K562 (cell line): ENCODE data around the gene IL4I1. TPM values are rescaled to one million over a fixed set of nuclear protein-coding genes. Genes with fewer than 3 reads are reported as not detected.

Source experiments
- BACH1 ChIP-seq: fragments of 200-800 bp; sonication (Bioruptor generic); IDR thresholded peaks from 2 replicates; pipeline ENCODE4 v1.6.1; 2016; ENCODE audit warnings: missing genetic modification characterization, missing compliant biosample characterization
- BRCA1 ChIP-seq, 2 experiments: fragments of 450-650 bp in 1 of 2; sonication (generic) in 1 of 2; formaldehyde crosslinking in 1 of 2; IDR thresholded peaks; 2 replicates each; pipeline versions ENCODE4 v1.5.0 to v1.6.1; 2017 to 2020; ENCODE audit warnings: mild to moderate bottlenecking in 1 of 2, missing genetic modification reagents in 1 of 2
- CCAR2 ChIP-seq: fragments of 200-400 bp; formaldehyde crosslinking; IDR thresholded peaks from 2 replicates; pipeline ENCODE4 v1.6.1; 2017; ENCODE audit warnings: mild to moderate bottlenecking, low read depth, low read length
- FOS ChIP-seq: IDR thresholded peaks from 3 replicates; pipeline ENCODE4 v1.6.1; 2011; ENCODE audit not compliant: insufficient read length; ENCODE audit errors: extremely low read depth
- HNRNPK ChIP-seq: fragments of 200-400 bp; formaldehyde crosslinking; IDR thresholded peaks from one replicate; pipeline ENCODE4 v1.6.1; 2018; ENCODE audit warnings: mild to moderate bottlenecking, low read depth, low read length; ENCODE audit not compliant: poor library complexity, severe bottlenecking
- LARP7 ChIP-seq: fragments of 450-650 bp; IDR thresholded peaks from 2 replicates; pipeline ENCODE4 v1.6.1; 2016
- MAZ ChIP-seq, 2 experiments: fragments of 450-650 bp in 1 of 2; sonication (generic) in 1 of 2; formaldehyde crosslinking; IDR thresholded peaks in 1 of 2; conservative IDR thresholded peaks in 1 of 2; 2 replicates each; pipeline versions ENCODE4 v1.4.0 to v1.5.0; 2020; ENCODE audit warnings: mild to moderate bottlenecking in 1 of 2, missing genetic modification reagents in 1 of 2
- MEIS2 ChIP-seq: fragments of 450-650 bp; IDR thresholded peaks from 2 replicates; pipeline ENCODE4 v1.6.1; 2014; ENCODE audit warnings: mild to moderate bottlenecking; ENCODE audit not compliant: partially characterized antibody
- NUFIP1 ChIP-seq: fragments of 450-650 bp; IDR thresholded peaks from 2 replicates; pipeline ENCODE4 v1.6.1; 2018; ENCODE audit not compliant: partially characterized antibody
- POLR2A ChIP-seq: fragments of 450-650 bp; conservative IDR thresholded peaks from 2 replicates; pipeline ENCODE4 v1.6.1; 2016
- RBBP5 ChIP-seq: fragments of 200-600 bp; sonication (generic); IDR thresholded peaks from 2 replicates; pipeline ENCODE4 v1.6.1; 2012; ENCODE audit warnings: borderline replicate concordance, mild to moderate bottlenecking, low read length, control low read depth, inconsistent platforms; ENCODE audit not compliant: insufficient read depth, poor library complexity, severe bottlenecking
- RFX7 ChIP-seq: fragments of 250-450 bp; sonication (Bioruptor Pico); IDR thresholded peaks from 2 replicates; pipeline ENCODE4 v1.5.1; 2021; ENCODE audit warnings: mild to moderate bottlenecking
- RHOXF2B ChIP-seq: fragments of 250-450 bp; sonication (Bioruptor Pico); conservative IDR thresholded peaks from 2 replicates; pipeline ENCODE4 v1.5.1; 2021
- ZBTB17 ChIP-seq: fragments of 450-650 bp; formaldehyde crosslinking; IDR thresholded peaks from 2 replicates; pipeline ENCODE4 v1.4.0; 2020; ENCODE audit warnings: mild to moderate bottlenecking
- ZKSCAN8 ChIP-seq: fragments of 200-800 bp; sonication (Bioruptor generic); IDR thresholded peaks from 2 replicates; pipeline ENCODE4 v1.6.1; 2016; ENCODE audit warnings: missing genetic modification characterization, missing compliant biosample characterization
- ZNF184 ChIP-seq: sonication (generic); formaldehyde crosslinking; IDR thresholded peaks from 2 replicates; pipeline ENCODE4 v1.5.0; 2020; ENCODE audit warnings: missing genetic modification reagents
- ZNF57 ChIP-seq: fragments of 450-650 bp; formaldehyde crosslinking; IDR thresholded peaks from 2 replicates; pipeline ENCODE4 v1.4.0; 2020; ENCODE audit warnings: mild to moderate bottlenecking, moderate library complexity
- ZNF696 ChIP-seq: fragments of 250-450 bp; sonication (Bioruptor Pico); conservative IDR thresholded peaks from 2 replicates; pipeline ENCODE4 v1.4.0; 2020; ENCODE audit warnings: mild to moderate bottlenecking, moderate library complexity
- polyA plus RNA-seq, 8 experiments: library from polyadenylated mRNA; depleted of rRNA in 4 of 8; stranded (reverse) in 5 of 8; unstranded in 3 of 8; fragments of >200 nt; fragmentation: Nextera tagmentation in 2 of 8; fragmentation: Illumina TruSeq in 1 of 8; extraction: Ambion mirVana in 2 of 8; extraction: Trizol in 1 of 8; gene quantifications; 2 replicates each; pipeline versions ENCODE4 v1.2.1 to v1.2.3, GENCODE V29; 2011 to 2014; ENCODE audit warnings: inconsistent platforms in 1 of 8, missing spikeins in 1 of 8
- total RNA-seq, 7 experiments: library from RNA; depleted of rRNA in 6 of 7; stranded (reverse); fragments of >200 nt in 6 of 7; fragmentation: Illumina TruSeq in 2 of 7; extraction: Trizol in 2 of 7; gene quantifications; 2 replicates each; pipeline versions ENCODE4 v1.2.1 to v1.2.3, GENCODE V29; 2011 to 2021; ENCODE audit warnings: low replicate concordance in 1 of 7
- TF ChIP-seq, protein P1 (sequence below): fragments of 250-450 bp; sonication (Bioruptor Pico); IDR thresholded peaks from 2 replicates; pipeline ENCODE4 v1.5.0; 2022; ENCODE audit warnings: mild to moderate bottlenecking
- TF ChIP-seq, protein P2 (sequence below): fragments of 250-450 bp; sonication (Bioruptor Pico); IDR thresholded peaks from 2 replicates; pipeline ENCODE4 v1.8.0; 2021; ENCODE audit warnings: borderline replicate concordance, mild to moderate bottlenecking, moderate library complexity; ENCODE audit not compliant: poor library complexity, severe bottlenecking
- TF ChIP-seq, protein P3 (sequence below): fragments of 150-350 bp; IDR thresholded peaks from 2 replicates; pipeline ENCODE4 v1.6.1; 2014; ENCODE audit warnings: low read depth, mild to moderate bottlenecking, low read length, borderline replicate concordance
- TF ChIP-seq, protein P4 (sequence below): sonication (generic); formaldehyde crosslinking; IDR thresholded peaks from 2 replicates; pipeline ENCODE4 v1.8.1; 2023; ENCODE audit warnings: mild to moderate bottlenecking, missing genetic modification reagents

The IL4I1 gene
- total and polyA plus RNA-seq, 9 of the 15 experiments (the other 6 are each of a cell fraction or from before 2014, with no cell fraction given): 0.06 to 0.95 (median 0.43) TPM; not detected in 2

DNA sequence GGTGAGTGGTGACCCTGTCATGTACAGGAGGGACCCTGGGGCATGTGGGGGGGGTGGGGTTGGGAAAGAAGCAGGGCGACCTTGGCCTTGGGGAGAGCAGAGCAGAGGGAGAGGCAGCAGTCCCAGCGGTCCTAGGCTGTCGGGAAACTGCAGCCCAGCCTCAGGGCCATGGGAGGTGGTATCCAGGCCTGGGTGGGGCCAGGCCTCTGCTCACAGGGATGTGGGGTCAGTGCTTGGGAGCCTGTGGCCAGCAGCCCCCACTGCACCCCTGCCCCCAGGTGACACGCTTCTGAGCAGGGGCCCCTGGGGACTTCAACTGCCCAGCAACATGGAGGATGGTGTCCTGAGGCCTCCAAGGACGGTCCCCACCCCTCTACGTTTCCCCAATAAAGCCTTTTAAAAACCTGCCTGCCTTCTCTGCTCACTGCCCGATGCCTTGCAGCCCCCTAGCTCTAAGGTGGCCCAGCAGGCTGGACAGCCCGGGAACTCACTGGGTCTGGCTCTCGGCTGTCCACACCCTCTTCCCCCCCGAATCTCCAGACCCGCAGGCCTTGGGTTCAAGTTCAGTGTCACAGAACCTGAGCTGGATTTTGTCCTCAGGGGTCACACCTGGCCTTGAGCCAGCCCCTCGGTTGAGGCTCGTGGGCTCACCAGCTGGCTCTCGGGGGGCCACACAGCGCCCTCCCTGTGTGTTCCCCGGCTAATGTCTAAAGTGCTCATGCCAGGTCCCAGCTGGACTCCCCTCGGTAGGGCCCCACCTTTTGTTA, 36.2 kb downstream of the IL4I1 start (continued):
- TF ChIP-seq, protein P1, sequence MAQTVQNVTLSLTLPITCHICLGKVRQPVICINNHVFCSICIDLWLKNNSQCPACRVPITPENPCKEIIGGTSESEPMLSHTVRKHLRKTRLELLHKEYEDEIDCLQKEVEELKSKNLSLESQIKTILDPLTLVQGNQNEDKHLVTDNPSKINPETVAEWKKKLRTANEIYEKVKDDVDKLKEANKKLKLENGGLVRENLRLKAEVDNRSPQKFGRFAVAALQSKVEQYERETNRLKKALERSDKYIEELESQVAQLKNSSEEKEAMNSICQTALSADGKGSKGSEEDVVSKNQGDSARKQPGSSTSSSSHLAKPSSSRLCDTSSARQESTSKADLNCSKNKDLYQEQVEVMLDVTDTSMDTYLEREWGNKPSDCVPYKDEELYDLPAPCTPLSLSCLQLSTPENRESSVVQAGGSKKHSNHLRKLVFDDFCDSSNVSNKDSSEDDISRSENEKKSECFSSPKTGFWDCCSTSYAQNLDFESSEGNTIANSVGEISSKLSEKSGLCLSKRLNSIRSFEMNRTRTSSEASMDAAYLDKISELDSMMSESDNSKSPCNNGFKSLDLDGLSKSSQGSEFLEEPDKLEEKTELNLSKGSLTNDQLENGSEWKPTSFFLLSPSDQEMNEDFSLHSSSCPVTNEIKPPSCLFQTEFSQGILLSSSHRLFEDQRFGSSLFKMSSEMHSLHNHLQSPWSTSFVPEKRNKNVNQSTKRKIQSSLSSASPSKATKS (CRISPR knock-in tag): no peak
- TF ChIP-seq CCAR2: no peak
- TF ChIP-seq ZKSCAN8: no peak
- no peak for TF ChIP-seq ZBTB17 (CRISPR knock-in tag)
- TF ChIP-seq, protein P2, sequence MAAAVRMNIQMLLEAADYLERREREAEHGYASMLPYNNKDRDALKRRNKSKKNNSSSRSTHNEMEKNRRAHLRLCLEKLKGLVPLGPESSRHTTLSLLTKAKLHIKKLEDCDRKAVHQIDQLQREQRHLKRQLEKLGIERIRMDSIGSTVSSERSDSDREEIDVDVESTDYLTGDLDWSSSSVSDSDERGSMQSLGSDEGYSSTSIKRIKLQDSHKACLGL (CRISPR knock-in tag): no peak
- TF ChIP-seq MEIS2: no peak
- no peak for TF ChIP-seq RBBP5
- TF ChIP-seq MAZ (CRISPR knock-in tag; conservative IDR thresholded peaks at IDR 0.05 in 1 of 2, IDR thresholded peaks at IDR 0.05 in 1 of 2): no peak
- TF ChIP-seq ZNF696 (CRISPR knock-in tag): no peak
- TF ChIP-seq ZNF57 (CRISPR knock-in tag): no peak
- TF ChIP-seq NUFIP1: no peak
- TF ChIP-seq ZNF184 (CRISPR knock-in tag): no peak
- TF ChIP-seq, protein P3, sequence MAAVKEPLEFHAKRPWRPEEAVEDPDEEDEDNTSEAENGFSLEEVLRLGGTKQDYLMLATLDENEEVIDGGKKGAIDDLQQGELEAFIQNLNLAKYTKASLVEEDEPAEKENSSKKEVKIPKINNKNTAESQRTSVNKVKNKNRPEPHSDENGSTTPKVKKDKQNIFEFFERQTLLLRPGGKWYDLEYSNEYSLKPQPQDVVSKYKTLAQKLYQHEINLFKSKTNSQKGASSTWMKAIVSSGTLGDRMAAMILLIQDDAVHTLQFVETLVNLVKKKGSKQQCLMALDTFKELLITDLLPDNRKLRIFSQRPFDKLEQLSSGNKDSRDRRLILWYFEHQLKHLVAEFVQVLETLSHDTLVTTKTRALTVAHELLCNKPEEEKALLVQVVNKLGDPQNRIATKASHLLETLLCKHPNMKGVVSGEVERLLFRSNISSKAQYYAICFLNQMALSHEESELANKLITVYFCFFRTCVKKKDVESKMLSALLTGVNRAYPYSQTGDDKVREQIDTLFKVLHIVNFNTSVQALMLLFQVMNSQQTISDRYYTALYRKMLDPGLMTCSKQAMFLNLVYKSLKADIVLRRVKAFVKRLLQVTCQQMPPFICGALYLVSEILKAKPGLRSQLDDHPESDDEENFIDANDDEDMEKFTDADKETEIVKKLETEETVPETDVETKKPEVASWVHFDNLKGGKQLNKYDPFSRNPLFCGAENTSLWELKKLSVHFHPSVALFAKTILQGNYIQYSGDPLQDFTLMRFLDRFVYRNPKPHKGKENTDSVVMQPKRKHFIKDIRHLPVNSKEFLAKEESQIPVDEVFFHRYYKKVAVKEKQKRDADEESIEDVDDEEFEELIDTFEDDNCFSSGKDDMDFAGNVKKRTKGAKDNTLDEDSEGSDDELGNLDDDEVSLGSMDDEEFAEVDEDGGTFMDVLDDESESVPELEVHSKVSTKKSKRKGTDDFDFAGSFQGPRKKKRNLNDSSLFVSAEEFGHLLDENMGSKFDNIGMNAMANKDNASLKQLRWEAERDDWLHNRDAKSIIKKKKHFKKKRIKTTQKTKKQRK: no peak
- TF ChIP-seq, protein P4, sequence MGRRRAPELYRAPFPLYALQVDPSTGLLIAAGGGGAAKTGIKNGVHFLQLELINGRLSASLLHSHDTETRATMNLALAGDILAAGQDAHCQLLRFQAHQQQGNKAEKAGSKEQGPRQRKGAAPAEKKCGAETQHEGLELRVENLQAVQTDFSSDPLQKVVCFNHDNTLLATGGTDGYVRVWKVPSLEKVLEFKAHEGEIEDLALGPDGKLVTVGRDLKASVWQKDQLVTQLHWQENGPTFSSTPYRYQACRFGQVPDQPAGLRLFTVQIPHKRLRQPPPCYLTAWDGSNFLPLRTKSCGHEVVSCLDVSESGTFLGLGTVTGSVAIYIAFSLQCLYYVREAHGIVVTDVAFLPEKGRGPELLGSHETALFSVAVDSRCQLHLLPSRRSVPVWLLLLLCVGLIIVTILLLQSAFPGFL (CRISPR knock-in tag): no peak
- no peak for TF ChIP-seq HNRNPK
- 0 out of 2 replicates have a peak, but pooled peaks have one; percentile 47 for TF ChIP-seq RFX7 (CRISPR knock-in tag)
- TF ChIP-seq RHOXF2B (CRISPR knock-in tag): no peak
- no peak for TF ChIP-seq BRCA1 (IDR thresholded peaks at IDR 0.05)
- TF ChIP-seq BRCA1 (CRISPR knock-in tag; IDR thresholded peaks at IDR 0.05): no peak
- TF ChIP-seq BACH1: no peak
- no peak for TF ChIP-seq FOS
- no peak for TF ChIP-seq LARP7
- TF ChIP-seq POLR2A: peak; percentile 65
